ENCODE data around the gene MRPL16.
"Not testable (repeated sequence)": the region's sequence is repeated elsewhere in the genome, so short reads cannot be mapped to it uniquely, and the experiment has no call there.

The MRPL16 gene

GRCh38 chr11:59812220-59812619 is 1.6 kb upstream of the MRPL16 start:
- DNase-seq (ENCODE audit: low read depth in 1 of 2, low spot score in 1 of 2) = no peak

- DNase-seq (ENCODE audit: low read depth in 1 of 2, low spot score in 1 of 2) = no peak
Observed at GRCh38 chr11:59810911-59811259, 307 bp upstream of the MRPL16 start.

DNA sequence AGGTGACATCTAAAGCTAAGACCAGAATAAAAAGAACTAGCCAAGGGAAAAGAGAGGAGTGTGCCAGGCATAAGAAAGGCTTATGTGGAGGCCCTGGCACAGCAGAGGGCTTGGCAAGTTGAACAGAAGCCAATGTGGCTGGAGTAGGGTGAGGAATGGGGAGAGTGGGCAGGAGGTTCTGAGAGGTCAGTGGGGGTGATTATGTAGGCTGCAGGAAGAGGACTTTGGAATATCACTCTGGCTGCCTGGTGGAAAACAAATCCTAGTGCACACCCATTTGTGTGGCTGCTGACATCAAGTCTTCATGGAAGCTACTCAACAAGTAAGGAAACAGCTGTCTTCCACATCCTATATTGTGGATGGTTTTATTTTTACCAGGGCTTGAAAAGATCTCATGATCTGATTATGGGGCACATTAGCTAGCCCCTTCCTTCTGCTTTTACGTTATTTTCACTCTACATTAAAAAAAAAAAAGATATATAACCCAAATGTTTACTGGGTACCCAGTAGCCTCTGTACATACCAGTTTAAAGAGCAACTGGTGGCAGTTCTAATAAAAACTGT is 3.4 kb downstream of the MRPL16 start:
- no peak for DNase-seq (ENCODE audit: low read depth in 1 of 2, low spot score in 1 of 2)

GRCh38 chr11:59804061-59804460 is 6.5 kb downstream of the MRPL16 start:
- no peak for DNase-seq (ENCODE audit: low read depth in 1 of 2, low spot score in 1 of 2)

DNA sequence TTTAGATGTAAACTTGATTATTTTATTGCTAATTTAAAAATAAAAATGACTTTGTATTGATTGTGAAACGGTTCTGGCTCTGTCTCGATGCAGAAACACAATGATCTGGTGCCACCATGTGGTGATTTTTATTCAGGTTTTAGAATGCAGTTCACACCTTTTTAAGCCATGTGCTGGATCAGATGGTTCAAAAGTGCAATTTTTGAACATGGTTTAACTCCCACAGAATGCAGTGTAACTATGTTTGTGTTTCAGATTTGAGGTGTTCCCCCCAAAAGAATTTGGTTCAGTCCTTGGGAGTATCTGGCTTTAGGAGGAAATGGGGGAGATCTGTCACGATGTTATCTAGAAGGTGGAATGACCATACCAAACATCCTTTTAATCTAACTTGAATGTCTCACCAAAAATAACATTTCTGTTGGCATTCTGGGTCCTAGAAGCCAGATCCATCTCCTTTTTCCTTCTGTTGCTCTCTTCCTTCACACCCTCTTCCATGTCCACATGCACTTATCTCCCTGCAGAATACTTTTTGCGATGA is 7.9 kb downstream of the MRPL16 start:
- peak in 1 of 2 donors; percentile 6 for DNase-seq (ENCODE audit: low read depth in 1 of 2, low spot score in 1 of 2)

GRCh38 chr11:59801981-59802638 is 8.5 kb downstream of the MRPL16 start:
- DNase-seq (ENCODE audit: low read depth in 1 of 2, low spot score in 1 of 2) = no peak

DNA sequence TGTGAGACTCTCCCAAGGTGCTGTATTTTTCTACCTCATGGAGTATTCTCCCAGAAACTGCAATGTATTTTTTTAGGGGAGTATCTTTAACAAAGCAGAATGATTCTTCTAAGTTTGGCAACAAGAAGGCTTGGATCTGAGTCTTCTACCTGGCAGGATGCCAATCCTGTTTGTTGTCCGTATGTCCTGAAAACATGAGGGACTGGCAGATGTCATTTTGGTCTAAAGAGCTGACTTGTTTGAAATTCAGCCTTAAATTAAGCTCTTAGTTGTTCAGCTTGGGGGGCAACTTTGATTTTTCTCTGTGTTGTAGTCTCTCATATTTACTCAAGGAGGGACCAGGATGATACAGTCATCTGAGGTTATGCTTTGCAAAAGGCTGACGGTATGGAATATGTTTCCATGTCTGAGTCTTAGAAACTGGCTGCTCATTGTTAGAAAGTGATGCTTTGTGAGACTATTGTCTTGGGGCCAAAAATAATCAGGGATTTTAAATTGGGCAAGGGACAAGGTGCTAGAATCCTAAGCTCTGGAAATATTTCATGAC is 9.3 kb downstream of the MRPL16 start:
- DNase-seq (ENCODE audit: low read depth in 1 of 2, low spot score in 1 of 2) = no peak

DNA sequence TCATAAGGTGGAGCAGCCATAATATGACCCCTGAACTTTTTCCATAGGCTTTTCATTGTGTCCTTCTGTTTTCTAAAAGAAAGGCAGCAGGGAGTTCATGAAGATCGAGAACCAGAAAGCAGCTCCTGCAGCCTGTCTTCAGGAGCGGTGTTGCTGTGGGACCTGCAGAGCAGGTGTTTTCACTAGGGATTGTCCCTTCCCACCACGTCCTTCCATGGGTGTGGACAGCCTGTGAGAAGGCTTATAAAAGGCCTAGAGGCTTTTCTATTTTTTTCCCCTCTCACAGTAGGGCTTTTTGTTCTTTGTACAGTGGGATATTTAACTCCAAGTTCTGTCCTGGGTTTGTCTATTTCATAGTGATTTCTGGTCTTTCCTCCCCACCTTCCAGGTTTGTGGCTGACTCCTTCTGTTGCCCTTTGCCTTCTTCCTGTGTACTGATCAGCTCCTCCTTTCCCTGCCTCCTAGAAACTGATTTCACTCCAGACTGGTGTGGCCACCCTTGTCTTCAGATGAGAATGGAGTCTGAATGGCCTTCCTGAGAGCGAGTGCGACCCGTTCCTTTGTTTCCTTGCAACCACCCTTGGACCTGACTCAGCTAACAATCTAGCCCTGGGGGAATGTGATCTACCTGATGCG is 10.1 kb downstream of the MRPL16 start:
- DNase-seq (ENCODE audit: low read depth in 1 of 2, low spot score in 1 of 2) = no peak

DNA sequence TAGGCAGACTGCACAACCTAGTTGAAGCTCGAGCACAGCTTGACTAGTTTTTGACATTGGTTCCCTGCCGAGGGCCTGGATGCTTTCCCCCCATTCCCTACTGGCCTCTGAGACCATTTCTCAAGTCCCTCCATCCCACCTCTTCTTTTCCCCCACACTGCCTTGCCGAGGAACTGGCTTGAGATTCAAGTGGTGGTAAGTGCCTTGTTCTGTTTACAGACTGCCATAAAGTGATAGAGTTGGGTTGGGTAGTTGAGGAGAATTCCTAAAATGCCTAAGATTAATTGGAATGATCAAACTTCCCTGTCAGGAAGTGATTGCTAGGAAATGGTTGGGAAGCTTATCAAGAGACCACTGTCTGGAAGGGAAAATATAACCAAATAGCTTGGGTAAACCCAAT is 16.2 kb downstream of the MRPL16 start:
- no peak for DNase-seq (ENCODE audit: low read depth in 1 of 2, low spot score in 1 of 2)

DNA sequence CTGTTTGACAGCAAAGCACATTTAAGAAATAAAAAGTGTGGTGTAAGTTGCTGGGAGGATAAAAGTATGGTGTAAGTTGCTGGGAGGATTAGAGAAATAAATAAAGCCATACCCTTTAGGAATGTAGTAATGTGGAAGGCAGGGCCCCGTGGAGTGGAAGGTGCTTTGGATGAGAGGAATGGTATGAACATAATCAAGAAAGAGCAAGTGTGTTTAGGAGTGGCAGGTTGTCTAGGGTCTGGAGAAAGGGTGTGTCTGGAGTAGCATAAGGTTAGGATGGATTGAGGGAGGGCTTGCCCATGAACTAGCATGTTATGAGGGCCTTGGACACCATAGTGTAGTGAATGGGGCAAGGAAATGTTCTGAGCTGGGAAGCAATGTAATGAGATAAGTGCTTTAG is 18.1 kb downstream of the MRPL16 start:
- no peak for DNase-seq (ENCODE audit: low read depth in 1 of 2, low spot score in 1 of 2)

- no peak for DNase-seq (ENCODE audit: low read depth in 1 of 2, low spot score in 1 of 2)
Observed at GRCh38 chr11:59791639-59792038, 18.9 kb downstream of the MRPL16 start.

- DNase-seq (ENCODE audit: low read depth in 1 of 2, low spot score in 1 of 2) = no peak
Observed at GRCh38 chr11:59787816-59788215, 22.8 kb downstream of the MRPL16 start.

DNA sequence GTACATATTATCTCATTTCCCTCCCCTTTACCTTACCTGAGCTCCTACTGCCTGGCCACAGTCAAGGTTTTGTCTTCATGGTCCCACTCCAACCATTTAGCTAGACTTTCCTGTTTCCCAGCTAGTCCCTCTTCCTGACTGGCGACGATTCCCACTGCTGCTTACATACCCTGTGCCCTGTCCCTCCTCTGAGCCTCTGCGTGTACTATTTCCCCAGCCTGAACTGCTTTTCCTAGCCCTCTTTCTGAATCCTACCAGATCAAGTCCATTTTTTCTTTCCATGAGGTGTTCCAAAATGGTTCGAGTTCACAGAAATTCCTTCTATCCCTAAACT is 23.4 kb downstream of the MRPL16 start:
- DNase-seq (ENCODE audit: low read depth in 1 of 2, low spot score in 1 of 2) = no peak

DNA sequence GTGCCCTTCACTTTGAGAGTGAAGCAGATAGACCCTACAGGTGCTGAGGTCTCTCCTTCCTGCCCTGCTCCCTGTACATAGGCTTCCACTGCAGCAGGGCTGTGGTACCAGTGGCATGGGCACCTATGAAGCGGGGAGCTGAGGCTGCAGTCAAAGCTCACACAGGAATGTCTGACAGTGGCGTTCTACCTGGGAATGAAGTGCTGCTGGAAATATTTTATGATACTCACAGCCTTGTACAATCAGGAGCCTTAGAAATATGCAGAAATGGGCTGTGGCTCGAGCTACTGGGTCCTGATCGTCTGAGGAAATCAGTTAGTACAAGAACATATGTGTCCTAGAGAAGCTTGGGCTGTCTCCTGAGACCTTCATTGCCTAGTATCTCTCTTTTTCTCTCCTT is 24.8 kb downstream of the MRPL16 start:
- DNase-seq (ENCODE audit: low read depth in 1 of 2, low spot score in 1 of 2) = no peak

DNA sequence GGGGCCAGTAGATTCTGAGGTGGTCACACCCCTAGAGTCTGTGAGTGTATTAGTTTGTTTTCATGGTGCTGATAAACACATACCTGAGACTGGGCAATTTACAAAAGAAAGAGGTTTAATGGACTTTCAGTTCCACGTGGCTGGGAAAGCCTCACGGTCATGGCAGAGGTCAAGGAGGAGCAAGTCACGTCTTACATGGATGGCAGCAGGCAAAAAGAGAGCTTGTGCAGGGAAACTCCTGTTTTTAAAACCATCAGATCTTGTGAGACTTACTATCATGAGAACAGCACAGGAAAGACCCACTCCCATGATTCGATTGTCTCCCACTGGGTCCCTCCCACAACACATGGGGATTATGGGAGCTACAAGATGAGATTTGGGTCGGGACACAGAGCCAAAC is 26.1 kb downstream of the MRPL16 start:
- not testable (repeated sequence) for DNase-seq (ENCODE audit: low read depth in 1 of 2, low spot score in 1 of 2)

GRCh38 chr11:59783632-59784090 is 26.9 kb downstream of the MRPL16 start:
- DNase-seq (ENCODE audit: low read depth in 1 of 2, low spot score in 1 of 2) = no peak

- DNase-seq (ENCODE audit: low read depth in 1 of 2, low spot score in 1 of 2) = no peak
Observed at GRCh38 chr11:59782080-59782479, 28.5 kb downstream of the MRPL16 start.

DNA sequence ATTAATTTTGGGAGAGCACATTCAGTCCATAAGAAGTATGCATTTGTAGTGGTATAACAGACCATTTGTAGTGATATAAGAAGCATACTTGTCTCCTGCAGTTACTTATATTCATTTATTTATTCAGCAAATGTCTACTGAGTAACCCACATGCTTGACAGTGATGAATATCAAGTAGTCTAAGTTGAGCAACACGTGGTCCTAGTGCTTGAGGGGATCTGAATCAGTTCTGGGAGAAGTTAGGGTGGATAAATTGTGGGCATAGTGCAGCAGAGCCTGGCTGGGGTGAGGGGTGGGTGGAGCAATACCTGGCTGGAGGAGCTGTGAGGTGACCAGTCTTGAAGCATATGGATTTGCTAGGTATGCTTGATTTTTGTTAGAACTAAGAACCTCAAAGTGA is 31.1 kb downstream of the MRPL16 start:
- DNase-seq (ENCODE audit: low read depth in 1 of 2, low spot score in 1 of 2) = no peak

- no peak for DNase-seq (ENCODE audit: low read depth in 1 of 2, low spot score in 1 of 2)
Observed at GRCh38 chr11:59778122-59778521, 32.5 kb downstream of the MRPL16 start.

DNA sequence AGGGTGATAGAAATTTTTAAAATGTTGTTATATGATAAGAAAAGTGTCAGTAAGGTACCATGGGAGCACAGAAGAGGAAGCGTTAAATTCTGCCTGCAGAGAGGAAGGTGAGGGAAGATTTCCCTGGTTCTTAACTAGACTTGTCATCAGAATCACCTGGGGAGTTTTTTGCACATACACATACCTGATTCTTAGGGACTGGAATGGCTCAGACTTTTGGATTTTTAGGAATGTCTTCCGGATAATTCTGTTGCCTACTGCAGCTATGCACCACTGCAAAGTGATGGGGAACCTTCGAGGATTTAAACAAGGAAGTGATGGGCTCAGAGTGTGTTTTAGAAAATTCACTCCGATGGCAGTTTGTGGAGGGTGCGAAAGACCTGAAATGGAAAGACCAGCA is 33.5 kb downstream of the MRPL16 start:
- DNase-seq (ENCODE audit: low read depth in 1 of 2, low spot score in 1 of 2) = no peak

DNA sequence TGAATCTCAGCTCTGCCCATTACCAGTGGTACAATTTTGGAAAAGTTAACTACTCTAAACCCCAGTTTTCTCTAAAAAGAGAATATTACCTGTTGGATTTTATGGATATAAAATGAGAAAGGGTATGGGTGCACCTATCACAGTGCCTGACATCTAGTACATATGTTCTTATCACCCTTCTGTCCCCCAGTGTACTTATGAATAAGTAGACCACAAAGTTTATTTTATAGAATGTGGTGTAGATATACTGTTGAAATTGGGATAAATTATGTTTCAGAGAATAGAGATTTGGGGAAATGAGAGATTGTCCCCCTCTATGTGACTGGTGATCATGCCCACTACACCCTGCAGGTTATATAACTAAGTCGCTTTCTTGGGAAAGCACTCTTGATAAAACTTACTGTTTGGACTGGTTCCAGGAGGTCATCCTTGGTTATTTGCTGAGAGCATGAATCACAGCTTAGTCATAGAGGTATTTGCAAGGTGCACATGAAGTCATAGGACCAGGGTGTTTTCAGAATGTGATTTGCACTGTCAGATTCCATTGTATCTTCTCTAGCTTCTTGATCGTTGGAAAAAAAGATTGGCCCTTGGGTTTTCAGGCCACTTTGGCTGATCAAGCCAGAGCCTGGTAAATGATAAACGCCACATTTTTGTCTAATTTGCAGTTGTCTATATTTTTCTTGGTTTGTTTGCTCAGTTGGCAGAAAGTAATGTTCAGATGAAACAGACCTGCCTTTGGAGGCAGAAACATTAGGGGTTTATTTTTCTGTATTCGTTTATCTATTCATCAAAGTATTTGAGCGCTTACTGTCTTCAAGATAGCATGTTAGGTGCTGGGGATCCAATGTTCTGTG is 34.1 kb downstream of the MRPL16 start:
- no peak for DNase-seq (ENCODE audit: low read depth in 1 of 2, low spot score in 1 of 2)

GRCh38 chr11:59773083-59773440 is 37.5 kb downstream of the MRPL16 start:
- DNase-seq (ENCODE audit: low read depth in 1 of 2, low spot score in 1 of 2) = no peak

Measured in stimulated activated CD4-positive, alpha-beta T cell treated with anti-CD3 and anti-CD28 coated beads, Interleukin-15, amount 100 ng/mL, for 1 hour (primary cell).